Panc1 (cell line): Measurements from ENCODE around the gene CDCA4. TPM values are rescaled to one million over a fixed set of nuclear protein-coding genes. Genes with fewer than 3 reads are reported as not detected.
"Not testable (repeated sequence)": the region's sequence is repeated elsewhere in the genome, so short reads cannot be mapped to it uniquely, and the experiment has no call there.

ENCODE experiments used
- ATAC-seq: fragments of 200-7000 bp; cut with Tn5 transposase; 2 replicates; pipeline ENCODE4 v1.9.1; 2020; ENCODE audit warnings: mild to moderate bottlenecking, moderate library complexity
- BruUV-seq: library from RNA; stranded (reverse); fragments of 400-500 nt; replicated peaks from 2 replicates; lab custom pipeline; 2021; lab: Mats Ljungman, UMichigan
- CTCF ChIA-PET: fragments of 300-600 bp; sonication (Branson Sonifier 250); formaldehyde crosslinking; loops from one replicate; lab custom pipeline; 2022; ENCODE audit warnings: antibody characterized with exemption; lab: Charles Lee
- POLR2A ChIA-PET: fragments of 300-600 bp; sonication (Branson Sonifier 250); formaldehyde crosslinking; loops from one replicate; lab custom pipeline; 2022; ENCODE audit warnings: antibody characterized with exemption; lab: Charles Lee
- DNase-seq: peaks from one replicate; pipeline ENCODE4 v3.0.0-alpha.2; 2010; ENCODE audit warnings: low read depth, low spot score
- H3K27ac ChIP-seq: 2 replicates; pipeline ENCODE4 v1.5.1; 2011; ENCODE audit warnings: mild to moderate bottlenecking, low read length, inconsistent platforms
- H3K27me3 ChIP-seq: fragments of 200-500 bp; sonication (Bioruptor generic); 2 replicates; pipeline ENCODE4 v1.6.0; 2014; ENCODE audit warnings: low read length, inconsistent platforms; ENCODE audit not compliant: control insufficient read depth, insufficient read depth
- H3K36me3 ChIP-seq: fragments of 200-500 bp; sonication (Bioruptor generic); 2 replicates; pipeline ENCODE4 v1.5.1; 2014; ENCODE audit warnings: inconsistent platforms, mild to moderate bottlenecking, low read length, moderate library complexity; ENCODE audit not compliant: control insufficient read depth, insufficient read depth
- H3K4me1 ChIP-seq: 2 replicates; pipeline ENCODE4 v1.5.1; 2011; ENCODE audit warnings: inconsistent platforms, mild to moderate bottlenecking, low read length, moderate library complexity; ENCODE audit not compliant: control insufficient read depth, insufficient read depth
- H3K4me3 ChIP-seq, 2 experiments: 2 replicates each; pipeline ENCODE4 v1.5.1; 2011 to 2012; ENCODE audit warnings: low read depth in 2 of 2, low read length in 2 of 2, mild to moderate bottlenecking in 2 of 2, inconsistent platforms in 1 of 2, moderate library complexity in 1 of 2
- H3K9me3 ChIP-seq: fragments of 200-500 bp; sonication (Bioruptor generic); 2 replicates; pipeline ENCODE4 v1.5.1; 2014; ENCODE audit warnings: low read depth, mild to moderate bottlenecking, inconsistent platforms, low read length, moderate library complexity; ENCODE audit not compliant: control insufficient read depth, insufficient read depth
- CTCF ChIP-seq: fragments of 450-650 bp; IDR thresholded peaks from 2 replicates; pipeline ENCODE4 v1.5.1; 2017; ENCODE audit warnings: mild to moderate bottlenecking
- POLR2AphosphoS5 ChIP-seq: IDR thresholded peaks from 2 replicates; pipeline ENCODE4 v1.6.1; 2012; ENCODE audit warnings: mild to moderate bottlenecking, low read depth, low read length, moderate library complexity
- REST ChIP-seq, 2 experiments: IDR thresholded peaks; 2 replicates each; pipeline ENCODE4 v1.6.1; 2011 to 2012; ENCODE audit warnings: low read depth in 2 of 2, control low read depth in 1 of 2, low read length in 1 of 2, mild to moderate bottlenecking in 1 of 2, moderate library complexity in 1 of 2; ENCODE audit not compliant: insufficient read depth in 1 of 2
- SIN3A ChIP-seq: IDR thresholded peaks from 2 replicates; pipeline ENCODE4 v1.6.1; 2012; ENCODE audit warnings: low read depth, mild to moderate bottlenecking, low read length, moderate library complexity, borderline replicate concordance; ENCODE audit not compliant: insufficient read depth
- TCF7L2 ChIP-seq: IDR thresholded peaks from 2 replicates; pipeline ENCODE4 v1.6.1; 2011; ENCODE audit warnings: mild to moderate bottlenecking, low read depth, low read length, inconsistent platforms
- in situ Hi-C: cut with HindIII; loops from 2 replicates; pipeline ENCODE4 v1.10.0; 2016; ENCODE audit warnings: low sequenced_read_pairs, low pct_unique_long_range_greater_than_20kb
- intact Hi-C: fragments of 100-400 bp; cut with micrococcal nuclease; formaldehyde crosslinking; loops from one replicate; pipeline ENCODE4 v1.10.0; 2022; ENCODE audit not compliant: unreplicated experiment
- total RNA-seq: library from RNA; stranded (reverse); gene quantifications from one replicate; pipeline ENCODE4 v1.2.1, GENCODE V29; 2021; ENCODE audit not compliant: unreplicated experiment

Gene CDCA4
- total RNA-seq, 1 experiment from 2014 or later: 39.9 TPM

GRCh38 chr14:105029402-105029801, 8.5 kb upstream of the CDCA4 start:
- CTCF ChIA-PET: interaction anchor here (0.9 kb wide), 1 partner anchor 17 kb away, joined by 3 read pairs; no protein-coding TSS in a partner anchor
- ATAC-seq: no peak

DNA sequence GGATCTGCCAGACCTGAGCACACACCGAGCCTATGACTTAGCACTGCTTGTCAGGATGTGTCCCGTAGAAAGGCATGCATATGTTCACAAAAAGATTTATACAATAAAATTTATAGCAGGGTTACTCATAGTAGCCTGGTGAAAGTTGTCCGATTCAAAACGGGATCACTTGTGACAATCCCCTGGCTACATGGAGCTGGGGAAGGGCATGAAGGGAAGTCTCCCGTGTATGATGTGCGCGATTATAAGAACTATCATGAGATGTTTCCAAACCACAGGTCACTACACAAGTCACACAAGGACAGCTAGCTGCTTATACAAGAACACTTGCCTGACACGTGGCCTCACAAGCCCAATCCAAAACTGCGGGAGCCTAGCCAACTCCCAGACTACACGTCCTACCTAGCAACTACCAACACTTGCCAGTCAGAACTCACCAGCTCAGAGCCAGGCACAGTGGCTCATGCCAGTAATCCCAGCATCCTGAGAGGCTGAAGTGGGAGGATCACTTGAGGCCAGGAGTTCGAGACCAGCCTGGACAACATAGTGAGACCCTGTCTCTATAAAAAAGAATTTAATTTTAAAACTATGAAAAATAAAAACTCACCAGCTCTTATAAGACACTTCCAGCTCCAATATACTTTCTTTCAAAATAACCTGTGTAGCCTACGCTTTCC, 7.5 kb upstream of the CDCA4 start:
- ATAC-seq: peak; percentile 56
- H3K4me3 ChIP-seq: peak overlapping the region in 1 of 2 experiments; percentile 1; a peak in 1 of 4 replicates
- intact Hi-C loops: no loop called here
- in situ Hi-C loops: no loop called here
- peak overlapping the region; percentile 51 for H3K27ac ChIP-seq
- H3K9me3 ChIP-seq: no peaks in the 10 kb centered on the region
- H3K36me3 ChIP-seq: no peaks in the 10 kb centered on the region
- DNase-seq: no peak
- ChIA-PET CTCF (interaction anchor here (0.9 to 1.3 kb wide), 2 partner anchors 17 to 18 kb away, joined by 3 to 5 read pairs; no protein-coding TSS in a partner anchor), POLR2A (no interaction called here)
- no peak for TF ChIP-seq CTCF
- no peak for TF ChIP-seq SIN3A
- no peak for TF ChIP-seq POLR2AphosphoS5
- no peak for TF ChIP-seq REST (IDR thresholded peaks at IDR 0.05; ENCODE audit: insufficient read depth in 1 of 2, low read depth in 2 of 2, low read length in 1 of 2)
- TF ChIP-seq TCF7L2: no peak
- no peaks in the 10 kb centered on the region for H3K27me3 ChIP-seq
- peaks cover 18% of the 10 kb centered on the region for H3K4me1 ChIP-seq
- no TSS peak for BruUV-seq

More at GRCh38 chr14:105029402-105029801, 8.5 kb upstream of the CDCA4 start:
- DNase-seq: no peak
- Histone ChIP-seq H3K36me3 (no peaks in the 10 kb centered on the region), H3K9me3 (no peaks in the 10 kb centered on the region), H3K4me1 (peaks cover 9% of the 10 kb centered on the region), H3K27ac (no peak overlapping the region), H3K27me3 (no peaks in the 10 kb centered on the region), H3K4me3 (no peak overlapping the region)
- no TSS peak for BruUV-seq
- POLR2A ChIA-PET: interaction anchor here (0.7 kb wide), 1 partner anchor 135 kb away, joined by 4 read pairs; no protein-coding TSS in a partner anchor
- TF ChIP-seq SIN3A (no peak), POLR2AphosphoS5 (no peak), REST (IDR thresholded peaks at IDR 0.05; ENCODE audit: insufficient read depth in 1 of 2, low read depth in 2 of 2, low read length in 1 of 2) (no peak), TCF7L2 (no peak), CTCF (no peak)
- intact Hi-C loops (no loop called here), in situ Hi-C loops (no loop called here)

DNA sequence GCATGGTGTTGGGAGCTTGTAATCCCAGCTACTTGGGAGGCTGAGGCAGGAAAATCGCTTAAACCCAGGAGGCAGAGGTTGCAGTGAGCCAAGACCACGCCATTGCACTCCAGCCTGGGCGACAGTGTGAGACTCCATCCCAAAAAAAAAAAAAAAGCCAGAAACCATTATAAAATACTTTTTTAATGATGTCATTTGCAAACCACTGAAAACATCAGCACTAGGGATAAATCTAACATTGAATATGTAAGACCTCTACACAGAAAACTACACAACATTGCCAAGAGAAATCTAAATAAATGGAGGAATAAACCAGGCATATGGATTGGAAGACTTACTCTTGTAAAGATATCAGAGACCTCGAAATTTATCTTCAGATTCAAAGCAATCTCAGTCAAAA, 6.8 kb upstream of the CDCA4 start:
- BruUV-seq: TSS peak; percentile 80
- POLR2A ChIA-PET, in situ Hi-C loops, DNase-seq, H3K4me3 ChIP-seq, H3K9me3 ChIP-seq, ATAC-seq, H3K36me3 ChIP-seq, H3K27me3 ChIP-seq, intact Hi-C loops: not testable (repeated sequence)
- peaks cover 25% of the 10 kb centered on the region for H3K4me1 ChIP-seq
- H3K27ac ChIP-seq: peak overlapping the region; percentile 65; the same call in 1 of the 2 replicates
- CTCF ChIA-PET: interaction anchor here (1.3 kb wide), 1 partner anchor 17 kb away, joined by 5 read pairs; no protein-coding TSS in a partner anchor
